ENCODE measurements around the gene LMTK3.

The LMTK3 gene

GRCh38 chr19:48452289-48453190 is 59.1 kb downstream of the LMTK3 start:
- H3K36me3 ChIP-seq (ENCODE audit: control insufficient read depth, insufficient read depth, low read length) = peaks cover 31% of the 10 kb centered on the region
- no peaks in the 10 kb centered on the region for H3K27me3 ChIP-seq (replicated peaks; ENCODE audit: control insufficient read depth, insufficient read depth, low read length)
- DNase-seq (ENCODE audit: extremely low read depth, insufficient read length) = no peak
- H3K4me3 ChIP-seq (replicated peaks; ENCODE audit: low read depth, low read length) = no peak overlapping the region
- TF ChIP-seq CTCF (IDR thresholded peaks at IDR 0.05; ENCODE audit: insufficient read depth, low read length, poor library complexity, severe bottlenecking) = no peak

DNA sequence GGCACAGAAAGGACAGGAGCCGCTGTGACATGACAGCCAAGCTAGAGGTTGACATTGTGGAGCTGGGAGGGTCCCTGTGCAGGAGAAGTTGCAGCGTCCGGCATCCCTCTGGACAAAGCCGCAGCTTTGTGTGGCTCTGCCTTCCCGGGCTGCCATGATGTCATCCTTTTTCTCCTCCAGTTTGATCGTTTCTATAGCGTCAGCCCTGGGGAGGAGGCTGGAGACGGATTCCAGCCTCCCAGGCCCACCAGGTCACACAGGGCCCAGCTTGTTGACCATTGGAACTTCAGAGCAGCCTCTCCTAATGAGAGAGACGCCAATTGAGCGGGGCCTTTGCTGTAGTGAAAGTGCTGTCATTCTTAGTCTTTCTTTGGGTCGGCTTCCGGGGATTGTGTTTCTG is 60.0 kb downstream of the LMTK3 start:
- no peak for DNase-seq (ENCODE audit: extremely low read depth, insufficient read length)
- Histone ChIP-seq H3K27me3 (replicated peaks; ENCODE audit: control insufficient read depth, insufficient read depth, low read length) (no peaks in the 10 kb centered on the region), H3K36me3 (ENCODE audit: control insufficient read depth, insufficient read depth, low read length) (peaks cover 28% of the 10 kb centered on the region), H3K4me3 (replicated peaks; ENCODE audit: low read depth, low read length) (no peak overlapping the region)
- no peak for TF ChIP-seq CTCF (IDR thresholded peaks at IDR 0.05; ENCODE audit: insufficient read depth, low read length, poor library complexity, severe bottlenecking)

DNA sequence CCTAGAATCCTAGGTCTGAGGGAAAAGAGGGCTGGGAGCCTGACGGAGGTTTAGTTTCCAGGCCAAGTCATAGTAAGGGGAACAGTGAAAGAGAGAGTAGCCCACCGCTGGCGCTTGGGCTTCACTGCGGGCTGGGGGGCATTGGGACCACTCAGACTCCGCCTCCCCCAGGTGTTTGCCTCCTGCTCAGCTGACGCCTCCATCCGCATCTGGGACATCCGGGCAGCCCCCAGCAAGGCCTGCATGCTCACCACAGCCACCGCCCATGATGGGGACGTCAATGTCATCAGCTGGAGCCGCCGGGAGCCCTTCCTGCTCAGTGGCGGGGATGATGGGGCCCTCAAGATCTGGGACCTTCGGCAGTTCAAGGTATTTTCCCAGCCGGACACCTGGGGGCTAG is 60.8 kb downstream of the LMTK3 start:
- DNase-seq (ENCODE audit: extremely low read depth, insufficient read length) = no peak
- Histone ChIP-seq H3K27me3 (replicated peaks; ENCODE audit: control insufficient read depth, insufficient read depth, low read length) (no peaks in the 10 kb centered on the region), H3K4me3 (replicated peaks; ENCODE audit: low read depth, low read length) (no peak overlapping the region), H3K36me3 (ENCODE audit: control insufficient read depth, insufficient read depth, low read length) (peaks cover 22% of the 10 kb centered on the region)
- TF ChIP-seq CTCF (IDR thresholded peaks at IDR 0.05; ENCODE audit: insufficient read depth, low read length, poor library complexity, severe bottlenecking) = no peak

GRCh38 chr19:48450441-48450840 is 61.2 kb downstream of the LMTK3 start:
- no peak for DNase-seq (ENCODE audit: extremely low read depth, insufficient read length)
- TF ChIP-seq CTCF (IDR thresholded peaks at IDR 0.05; ENCODE audit: insufficient read depth, low read length, poor library complexity, severe bottlenecking) = no peak
- Histone ChIP-seq H3K4me3 (replicated peaks; ENCODE audit: low read depth, low read length) (no peak overlapping the region), H3K36me3 (ENCODE audit: control insufficient read depth, insufficient read depth, low read length) (peaks cover 22% of the 10 kb centered on the region), H3K27me3 (replicated peaks; ENCODE audit: control insufficient read depth, insufficient read depth, low read length) (no peaks in the 10 kb centered on the region)

- peaks cover 19% of the 10 kb centered on the region for H3K36me3 ChIP-seq (ENCODE audit: control insufficient read depth, insufficient read depth, low read length)
- H3K4me3 ChIP-seq (replicated peaks; ENCODE audit: low read depth, low read length) = no peak overlapping the region
- no peak for DNase-seq (ENCODE audit: extremely low read depth, insufficient read length)
- TF ChIP-seq CTCF (IDR thresholded peaks at IDR 0.05; ENCODE audit: insufficient read depth, low read length, poor library complexity, severe bottlenecking) = no peak
- H3K27me3 ChIP-seq (replicated peaks; ENCODE audit: control insufficient read depth, insufficient read depth, low read length) = no peaks in the 10 kb centered on the region
Observed at GRCh38 chr19:48448563-48448962, 63.1 kb downstream of the LMTK3 start.
